Right atrium auricular region (tissue), 2 donors: ENCODE results near the gene CNTNAP2. TPM values are rescaled to one million over a fixed set of nuclear protein-coding genes. Genes with fewer than 3 reads are reported as not detected.

Experiments used
- DNase-seq: peaks from one replicate; pipeline ENCODE4 v3.0.0-alpha.2; 2019; ENCODE audit warnings: low spot score
- H3K27ac ChIP-seq, 2 donors: fragments of 200-600 bp; sonication (generic); 1 replicate in 1 of 2; 2 replicates in 1 of 2; pipeline ENCODE4 v1.5.1; 2016 to 2019
- H3K27me3 ChIP-seq, 2 donors: fragments of 200-600 bp; sonication (generic); one replicate each; pipeline versions ENCODE4 v1.5.1 to v1.6.0; 2017 to 2019
- H3K36me3 ChIP-seq: fragments of 200-600 bp; sonication (generic); one replicate; pipeline ENCODE4 v1.5.1; 2016
- H3K4me1 ChIP-seq, 2 donors: fragments of 200-600 bp; sonication (generic); one replicate each; pipeline versions ENCODE4 v1.5.1 to v1.6.0; 2017 to 2019
- H3K4me3 ChIP-seq, 2 donors: fragments of 200-600 bp; sonication (generic); 1 replicate in 1 of 2; 2 replicates in 1 of 2; pipeline ENCODE4 v1.5.1; 2017 to 2019; ENCODE audit warnings: mild to moderate bottlenecking in 1 of 2, moderate library complexity in 1 of 2
- H3K9me3 ChIP-seq, 2 donors: fragments of 200-600 bp; sonication (generic); one replicate each; pipeline ENCODE4 v1.5.1; 2019
- CTCF ChIP-seq, 2 donors: fragments of 200-600 bp; sonication (generic); IDR thresholded peaks; one replicate each; pipeline ENCODE4 v1.5.1; 2019; ENCODE audit warnings: antibody characterized with exemption in 2 of 2
- total RNA-seq, 2 donors: library from RNA; depleted of rRNA; stranded (reverse); fragments of >200 nt; gene quantifications; one replicate each; pipeline ENCODE4 v1.1.0, GENCODE V29; 2016

CNTNAP2 gene
- total RNA-seq, 2 donors from 2014 or later: 1.1 to 1.7 TPM

GRCh38 chr7:146544748-146545147 lies 428.1 kb downstream of the CNTNAP2 start:
- no peak overlapping the region for H3K27ac ChIP-seq
- no peak for TF ChIP-seq CTCF (IDR thresholded peaks at IDR 0.05)
- H3K9me3 ChIP-seq: no peaks in the 10 kb centered on the region
- no peaks in the 10 kb centered on the region for H3K36me3 ChIP-seq
- DNase-seq: no peak
- H3K4me3 ChIP-seq: no peak overlapping the region
- H3K27me3 ChIP-seq: no peaks in the 10 kb centered on the region
- H3K4me1 ChIP-seq: no peaks in the 10 kb centered on the region

DNA sequence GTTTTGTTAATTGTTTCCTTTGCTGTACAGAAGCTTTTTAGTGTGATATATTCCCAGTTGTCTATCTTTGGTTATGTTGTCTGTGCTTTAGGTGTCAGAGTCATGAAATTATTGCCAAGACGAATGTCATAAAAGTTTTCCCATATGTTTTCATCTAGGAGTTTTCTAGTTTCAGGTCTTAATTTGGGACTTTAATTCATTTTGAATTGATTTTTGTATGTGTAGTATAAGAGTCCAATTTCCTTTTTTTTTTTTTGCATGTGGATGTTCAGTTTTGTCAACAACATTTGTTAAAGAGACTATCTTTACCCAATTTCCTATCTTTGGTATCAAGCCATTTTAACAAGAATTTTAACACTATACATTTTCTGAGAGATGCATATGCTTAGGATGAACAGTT lies 432.2 kb downstream of the CNTNAP2 start:
- Histone ChIP-seq H3K4me1 (no peaks in the 10 kb centered on the region), H3K27me3 (no peaks in the 10 kb centered on the region), H3K36me3 (no peaks in the 10 kb centered on the region), H3K27ac (no peak overlapping the region), H3K4me3 (no peak overlapping the region), H3K9me3 (no peaks in the 10 kb centered on the region)
- DNase-seq: no peak
- no peak for TF ChIP-seq CTCF (IDR thresholded peaks at IDR 0.05)

DNA sequence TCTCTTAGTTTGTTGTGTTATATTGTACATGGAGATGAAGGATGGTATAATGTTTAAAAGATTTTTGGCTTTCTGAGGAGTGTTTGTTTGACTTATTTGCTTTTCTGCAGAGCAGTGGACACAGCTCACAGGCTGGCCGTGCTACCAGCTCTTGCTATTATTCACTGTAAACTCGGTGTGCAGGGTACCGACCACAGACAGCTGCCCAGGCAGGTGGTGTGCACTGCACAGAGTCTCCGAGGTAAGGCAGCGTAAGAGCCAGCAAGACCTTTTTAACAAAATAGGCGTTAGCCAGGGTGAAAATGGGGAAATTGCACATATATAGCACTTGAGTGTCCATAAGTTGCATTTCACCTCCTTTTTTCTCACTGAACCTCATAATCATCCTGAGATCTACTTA lies 438.0 kb downstream of the CNTNAP2 start:
- TF ChIP-seq CTCF (IDR thresholded peaks at IDR 0.05): no peak
- H3K9me3 ChIP-seq: no peaks in the 10 kb centered on the region
- H3K36me3 ChIP-seq: no peaks in the 10 kb centered on the region
- no peaks in the 10 kb centered on the region for H3K4me1 ChIP-seq
- no peaks in the 10 kb centered on the region for H3K27me3 ChIP-seq
- no peak overlapping the region for H3K4me3 ChIP-seq
- H3K27ac ChIP-seq: no peak overlapping the region
- DNase-seq: no peak

GRCh38 chr7:146557971-146558469 lies 441.4 kb downstream of the CNTNAP2 start:
- DNase-seq: no peak
- Histone ChIP-seq H3K27me3 (no peaks in the 10 kb centered on the region), H3K27ac (no peak overlapping the region), H3K4me3 (no peak overlapping the region), H3K9me3 (no peaks in the 10 kb centered on the region), H3K4me1 (no peaks in the 10 kb centered on the region), H3K36me3 (no peaks in the 10 kb centered on the region)
- TF ChIP-seq CTCF (IDR thresholded peaks at IDR 0.05): no peak

DNA sequence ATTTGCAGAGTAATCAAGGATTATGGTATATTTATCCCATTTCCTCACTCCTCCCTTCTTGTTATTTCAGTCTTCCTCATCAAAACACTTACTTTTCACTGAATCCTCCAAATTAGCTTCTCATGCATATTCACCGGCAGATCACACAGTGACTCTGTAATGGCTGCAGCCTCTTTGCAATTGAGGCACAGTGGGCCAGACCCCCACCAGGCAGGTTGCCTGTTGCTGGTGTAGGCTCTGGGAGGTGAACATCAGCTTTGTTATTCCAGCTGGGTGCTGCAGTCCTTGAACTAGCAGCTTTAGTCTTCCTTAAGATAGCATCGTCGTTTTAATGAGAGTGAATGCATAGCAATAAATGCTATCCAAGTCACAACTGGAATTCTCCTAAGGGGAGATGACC lies 449.3 kb downstream of the CNTNAP2 start:
- TF ChIP-seq CTCF (IDR thresholded peaks at IDR 0.05): no peak
- no peaks in the 10 kb centered on the region for H3K4me1 ChIP-seq
- H3K4me3 ChIP-seq: no peak overlapping the region
- no peaks in the 10 kb centered on the region for H3K36me3 ChIP-seq
- H3K27me3 ChIP-seq: no peaks in the 10 kb centered on the region
- H3K9me3 ChIP-seq: no peaks in the 10 kb centered on the region
- H3K27ac ChIP-seq: no peak overlapping the region
- DNase-seq: no peak

DNA sequence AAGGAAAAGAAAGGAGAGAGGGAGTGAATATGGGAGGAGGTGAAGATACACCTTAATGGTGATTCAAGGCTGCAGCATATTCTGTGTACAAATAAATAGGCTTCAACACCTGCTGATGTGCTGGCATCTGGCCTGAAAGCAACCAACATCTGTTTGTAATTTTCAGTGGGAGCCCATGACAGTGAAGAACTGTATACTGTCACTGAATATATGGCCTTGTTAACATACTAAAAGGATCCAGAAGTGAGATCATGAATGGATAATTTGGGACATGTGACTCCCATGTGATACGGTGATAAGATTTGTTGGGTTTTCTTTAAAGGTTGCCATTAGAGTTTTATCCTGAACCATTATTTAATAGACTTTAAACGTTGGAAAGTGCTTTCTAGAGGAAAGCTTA lies 459.3 kb downstream of the CNTNAP2 start:
- Histone ChIP-seq H3K27ac (no peak overlapping the region), H3K27me3 (no peaks in the 10 kb centered on the region), H3K4me1 (no peaks in the 10 kb centered on the region), H3K36me3 (no peaks in the 10 kb centered on the region), H3K4me3 (no peak overlapping the region), H3K9me3 (no peaks in the 10 kb centered on the region)
- TF ChIP-seq CTCF (IDR thresholded peaks at IDR 0.05): no peak
- DNase-seq: no peak
